Measurements from ENCODE around the gene RASAL1. TPM values are rescaled to one million over a fixed set of nuclear protein-coding genes. Genes with fewer than 3 reads are reported as not detected.
"Not testable (repeated sequence)": the region's sequence is repeated elsewhere in the genome, so short reads cannot be mapped to it uniquely, and the experiment has no call there.

The RASAL1 gene
- total RNA-seq, 1 donor from 2014 or later, result 11.0 TPM

DNA sequence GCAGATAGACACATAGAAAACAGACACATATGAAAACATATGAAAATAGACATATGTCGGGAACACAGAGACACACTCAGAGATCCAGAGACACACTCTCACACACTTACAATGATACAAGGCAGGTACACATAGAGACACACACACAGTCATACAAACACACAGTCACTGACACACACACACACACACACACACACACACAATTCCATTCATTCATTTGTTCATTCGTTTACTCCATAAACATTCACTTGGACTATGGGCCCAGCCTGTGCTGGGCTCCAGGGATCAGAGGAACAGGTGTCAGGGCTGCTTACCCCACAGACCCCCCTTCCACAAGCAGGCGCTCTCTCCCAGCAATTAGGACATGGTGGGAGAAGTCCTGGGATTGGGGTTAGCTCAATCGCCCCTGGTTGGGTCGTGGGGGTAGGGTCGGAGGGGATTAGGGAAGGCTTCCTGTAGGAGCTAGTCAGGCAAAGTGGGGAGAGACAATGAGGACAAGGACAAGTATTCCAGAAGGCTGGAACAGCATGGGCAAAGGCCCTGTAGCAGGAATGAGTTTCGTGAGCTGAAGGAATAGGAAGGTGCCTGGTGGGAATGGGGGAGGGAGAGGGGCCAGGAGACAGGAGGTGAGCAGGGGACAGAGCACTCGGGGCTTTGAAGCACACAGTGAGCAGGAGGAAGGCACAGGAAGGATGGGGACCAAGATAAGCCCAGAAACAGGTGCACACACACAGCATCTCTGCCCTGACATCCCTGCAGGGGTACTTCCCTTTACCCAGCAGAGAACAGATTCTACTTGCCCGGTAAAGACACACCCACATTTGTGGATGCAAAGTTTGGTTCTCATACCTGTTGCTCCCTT, 6.5 kb downstream of the RASAL1 start:
- Histone ChIP-seq H3K4me1 (no peaks in the 10 kb centered on the region), H3K27ac (no peak overlapping the region), H3K4me3 (no peak overlapping the region), H3K9me3 (no peaks in the 10 kb centered on the region), H3K36me3 (no peaks in the 10 kb centered on the region), H3K27me3 (no peaks in the 10 kb centered on the region)
- no peak for DNase-seq (ENCODE audit: extremely low spot score in 2 of 2)
- TF ChIP-seq POLR2A (IDR thresholded peaks at IDR 0.05) (no peak), POLR2AphosphoS5 (IDR thresholded peaks at IDR 0.05; ENCODE audit: insufficient read depth in 1 of 2, low read depth in 1 of 2) (no peak)
- TF ChIP-seq, protein P1, sequence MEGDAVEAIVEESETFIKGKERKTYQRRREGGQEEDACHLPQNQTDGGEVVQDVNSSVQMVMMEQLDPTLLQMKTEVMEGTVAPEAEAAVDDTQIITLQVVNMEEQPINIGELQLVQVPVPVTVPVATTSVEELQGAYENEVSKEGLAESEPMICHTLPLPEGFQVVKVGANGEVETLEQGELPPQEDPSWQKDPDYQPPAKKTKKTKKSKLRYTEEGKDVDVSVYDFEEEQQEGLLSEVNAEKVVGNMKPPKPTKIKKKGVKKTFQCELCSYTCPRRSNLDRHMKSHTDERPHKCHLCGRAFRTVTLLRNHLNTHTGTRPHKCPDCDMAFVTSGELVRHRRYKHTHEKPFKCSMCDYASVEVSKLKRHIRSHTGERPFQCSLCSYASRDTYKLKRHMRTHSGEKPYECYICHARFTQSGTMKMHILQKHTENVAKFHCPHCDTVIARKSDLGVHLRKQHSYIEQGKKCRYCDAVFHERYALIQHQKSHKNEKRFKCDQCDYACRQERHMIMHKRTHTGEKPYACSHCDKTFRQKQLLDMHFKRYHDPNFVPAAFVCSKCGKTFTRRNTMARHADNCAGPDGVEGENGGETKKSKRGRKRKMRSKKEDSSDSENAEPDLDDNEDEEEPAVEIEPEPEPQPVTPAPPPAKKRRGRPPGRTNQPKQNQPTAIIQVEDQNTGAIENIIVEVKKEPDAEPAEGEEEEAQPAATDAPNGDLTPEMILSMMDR (IDR thresholded peaks at IDR 0.05), result no peak
- intact Hi-C loops (cut with DNase I), result no loop called here

DNA sequence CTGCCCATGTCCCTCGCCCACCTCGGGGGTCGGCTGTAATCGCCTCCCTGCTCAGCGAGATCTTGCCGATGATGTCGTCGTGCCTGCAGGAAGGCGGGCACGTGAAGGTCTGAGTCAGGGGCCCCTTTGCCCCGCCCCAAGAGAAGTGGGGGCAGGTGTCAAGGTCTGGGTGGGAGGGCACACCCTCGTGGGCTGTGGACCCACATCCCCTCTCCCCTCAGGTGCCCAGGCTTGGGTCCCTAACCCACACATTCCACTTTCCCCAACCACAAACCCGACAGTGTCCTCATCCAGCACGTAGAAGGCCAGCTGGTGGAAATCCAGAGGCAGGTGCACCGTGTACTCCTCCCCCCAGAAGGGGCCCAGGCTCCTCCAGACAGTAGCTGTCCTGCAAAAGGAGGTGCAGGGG, 7.8 kb downstream of the RASAL1 start:
- no peak overlapping the region for H3K27ac ChIP-seq
- H3K4me1 ChIP-seq, result no peaks in the 10 kb centered on the region
- intact Hi-C loops (cut with DNase I), result no loop called here
- H3K36me3 ChIP-seq, result no peaks in the 10 kb centered on the region
- H3K4me3 ChIP-seq, result no peak overlapping the region
- TF ChIP-seq POLR2AphosphoS5 (IDR thresholded peaks at IDR 0.05; ENCODE audit: insufficient read depth in 1 of 2, low read depth in 1 of 2) (no peak), POLR2A (IDR thresholded peaks at IDR 0.05) (no peak)
- TF ChIP-seq, protein P1 (IDR thresholded peaks at IDR 0.05), result no peak
- DNase-seq (ENCODE audit: extremely low spot score in 2 of 2), result no peak
- no peaks in the 10 kb centered on the region for H3K27me3 ChIP-seq
- H3K9me3 ChIP-seq, result no peaks in the 10 kb centered on the region

DNA sequence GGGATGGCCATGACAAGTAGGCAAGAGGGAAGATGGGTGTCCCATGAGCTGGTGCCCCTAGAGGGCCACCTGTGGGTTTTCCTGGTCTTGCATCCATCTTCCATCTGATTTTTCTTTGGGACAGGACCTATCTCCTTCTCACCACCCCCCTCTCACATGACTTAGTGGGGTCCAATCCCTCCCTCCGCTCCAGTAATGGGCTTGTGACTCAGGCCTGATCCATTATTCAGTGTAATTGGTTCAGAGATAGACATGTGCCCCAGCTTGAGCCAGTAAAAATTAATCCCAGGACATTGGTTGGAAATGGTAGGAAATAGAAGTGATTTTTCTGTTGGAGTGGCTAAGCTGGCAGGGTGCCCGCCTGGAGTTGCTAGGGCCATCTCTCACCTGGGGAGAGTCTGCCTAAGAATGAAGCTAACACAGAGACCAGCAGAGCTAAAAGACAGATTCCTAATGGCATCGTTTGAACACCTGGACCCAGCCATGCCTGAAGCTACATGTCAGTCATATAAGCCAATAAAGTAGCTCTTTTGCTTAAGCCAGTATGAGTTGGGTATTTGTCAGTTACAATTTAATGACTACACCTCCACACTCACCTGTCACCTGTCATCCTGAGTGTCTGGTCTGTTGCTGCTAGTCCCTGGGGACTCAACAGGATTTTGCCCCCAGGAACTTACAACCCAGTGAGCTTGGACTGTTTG, 14.7 kb downstream of the RASAL1 start:
- no peak for DNase-seq (ENCODE audit: extremely low spot score in 2 of 2)
- intact Hi-C loops (cut with DNase I), result no loop called here
- TF ChIP-seq, protein P1 (IDR thresholded peaks at IDR 0.05), result no peak
- TF ChIP-seq POLR2A (IDR thresholded peaks at IDR 0.05) (no peak), POLR2AphosphoS5 (IDR thresholded peaks at IDR 0.05; ENCODE audit: insufficient read depth in 1 of 2, low read depth in 1 of 2) (no peak)
- H3K9me3 ChIP-seq, result no peaks in the 10 kb centered on the region
- no peak overlapping the region for H3K4me3 ChIP-seq
- no peaks in the 10 kb centered on the region for H3K4me1 ChIP-seq
- no peak overlapping the region for H3K27ac ChIP-seq
- H3K27me3 ChIP-seq, result no peaks in the 10 kb centered on the region
- H3K36me3 ChIP-seq, result no peaks in the 10 kb centered on the region

DNA sequence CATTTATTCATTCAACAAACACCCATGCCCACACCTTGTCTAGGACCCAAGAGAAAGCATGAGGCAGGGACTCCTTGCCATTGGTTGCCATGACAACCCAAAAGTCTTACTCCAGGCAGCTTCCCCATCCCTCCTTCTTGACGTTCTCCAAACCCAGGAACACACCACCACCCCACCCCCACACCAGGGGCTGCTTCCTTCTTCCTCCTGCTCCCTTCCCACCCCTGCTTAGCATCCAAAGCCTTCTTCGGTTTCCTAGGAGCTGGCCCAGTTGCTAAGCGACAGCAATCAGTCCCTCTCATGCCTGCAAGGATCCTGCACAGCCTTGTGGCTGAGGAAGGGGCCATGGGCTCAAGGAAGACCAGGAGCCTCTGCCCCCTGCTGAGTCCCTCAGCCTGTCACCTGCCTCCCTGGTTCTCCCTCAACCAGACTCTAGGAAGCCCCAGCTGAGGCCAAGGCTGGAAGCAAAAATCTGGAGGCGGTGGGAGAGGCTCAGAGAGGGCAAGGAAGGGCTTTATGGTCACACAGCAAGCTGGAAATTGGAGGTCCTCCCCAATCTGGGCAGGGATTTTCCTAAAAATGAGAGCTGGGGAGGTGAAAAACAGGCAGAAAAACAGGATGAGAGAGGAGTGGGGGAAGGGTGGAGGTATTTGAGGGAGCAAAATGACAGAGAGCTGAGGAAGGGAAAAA, 15.4 kb downstream of the RASAL1 start:
- TF ChIP-seq POLR2AphosphoS5 (IDR thresholded peaks at IDR 0.05; ENCODE audit: insufficient read depth in 1 of 2, low read depth in 1 of 2), result no peak
- Histone ChIP-seq H3K27me3 (no peaks in the 10 kb centered on the region), H3K9me3 (no peaks in the 10 kb centered on the region), H3K36me3 (no peaks in the 10 kb centered on the region), H3K4me1 (no peaks in the 10 kb centered on the region), H3K27ac (no peak overlapping the region), H3K4me3 (no peak overlapping the region)
- intact Hi-C loops (cut with DNase I), result no loop called here
- DNase-seq (ENCODE audit: extremely low spot score in 2 of 2), result no peak

DNA sequence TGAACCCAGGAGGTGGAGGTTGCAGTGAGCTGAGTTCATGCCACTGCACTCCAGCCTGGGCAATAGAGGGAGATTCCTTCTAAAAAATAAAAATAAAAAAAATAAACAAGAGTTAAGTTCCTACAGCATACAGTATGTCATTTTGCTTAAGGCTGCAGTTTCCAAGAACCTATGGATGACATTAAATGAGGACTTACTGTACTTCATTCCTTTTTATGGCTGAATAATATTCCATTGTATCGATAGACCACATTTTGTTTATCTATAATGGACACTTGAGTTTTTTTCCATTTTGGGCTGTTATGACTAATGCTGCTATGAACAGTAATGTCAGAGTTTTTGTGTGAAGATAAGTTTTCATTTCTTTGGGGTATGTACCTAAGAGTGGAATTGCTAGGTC, 17.4 kb downstream of the RASAL1 start:
- DNase-seq (ENCODE audit: extremely low spot score in 2 of 2), result no peak
- Histone ChIP-seq H3K27ac (no peak overlapping the region), H3K4me1 (no peaks in the 10 kb centered on the region), H3K9me3 (no peaks in the 10 kb centered on the region), H3K4me3 (no peak overlapping the region), H3K36me3 (no peaks in the 10 kb centered on the region), H3K27me3 (no peaks in the 10 kb centered on the region)
- intact Hi-C loops (cut with DNase I), result no loop called here
- TF ChIP-seq POLR2A (IDR thresholded peaks at IDR 0.05) (no peak), POLR2AphosphoS5 (IDR thresholded peaks at IDR 0.05; ENCODE audit: insufficient read depth in 1 of 2, low read depth in 1 of 2) (no peak)
- TF ChIP-seq, protein P1 (IDR thresholded peaks at IDR 0.05), result no peak

DNA sequence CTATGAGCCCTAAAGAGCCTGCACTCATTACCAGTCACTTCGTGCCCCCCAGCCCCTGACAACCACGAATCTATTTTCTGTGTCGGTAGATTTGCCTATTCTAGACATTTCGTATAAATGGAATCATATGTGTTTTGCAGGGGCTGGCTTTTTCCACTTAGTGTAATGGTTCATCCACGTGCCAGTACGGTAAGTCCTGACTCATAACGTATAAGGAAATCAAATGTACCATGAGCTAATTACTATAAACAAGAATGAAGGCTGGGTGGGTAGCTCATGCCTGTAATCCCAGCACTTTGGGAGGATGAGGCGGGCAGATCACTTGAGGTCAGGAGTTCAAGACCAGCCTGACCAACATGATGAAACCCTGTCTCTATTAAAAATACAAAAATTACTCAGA, 17.9 kb downstream of the RASAL1 start:
- H3K27ac ChIP-seq; H3K4me1 ChIP-seq; H3K27me3 ChIP-seq; H3K9me3 ChIP-seq; intact Hi-C loops (cut with DNase I); H3K4me3 ChIP-seq; DNase-seq (ENCODE audit: extremely low spot score in 2 of 2); H3K36me3 ChIP-seq: not testable (repeated sequence)
